ENCODE measurements around the gene B3GNT7. TPM values are rescaled to one million over a fixed set of nuclear protein-coding genes. Genes with fewer than 3 reads are reported as not detected.

B3GNT7 gene
- total RNA-seq, 1 experiment from 2014 or later, result 11.0 TPM

DNA sequence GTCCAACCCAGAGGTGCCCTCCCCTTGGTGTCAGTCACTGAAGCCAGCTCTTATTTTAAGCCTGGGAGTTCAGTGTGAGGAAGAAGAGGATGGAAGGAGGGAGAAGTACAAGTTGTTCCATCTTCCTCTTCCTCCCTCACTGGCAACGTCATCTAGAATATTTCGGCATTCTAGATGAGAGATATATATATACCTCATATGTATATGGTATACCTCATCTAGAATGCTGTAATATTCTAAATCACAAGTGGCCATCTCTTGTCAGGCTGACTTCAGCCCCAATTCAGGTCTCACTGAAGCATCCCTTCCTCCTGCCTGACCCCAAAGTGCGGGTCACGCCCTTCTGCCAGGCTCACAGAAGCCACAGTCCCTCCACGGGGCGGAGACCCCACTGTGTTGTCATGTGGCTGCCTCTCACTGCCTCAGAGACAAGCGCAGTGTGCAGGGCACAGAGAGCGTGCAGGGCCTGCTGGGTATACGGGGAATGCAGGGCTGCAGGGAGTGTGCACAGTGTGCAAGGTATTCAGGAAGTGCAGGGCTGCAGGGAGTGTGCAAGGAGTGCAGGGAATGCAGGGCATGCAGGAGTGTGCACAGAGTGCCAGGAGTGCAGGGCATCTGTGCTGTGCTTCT lies 32.8 kb upstream of the B3GNT7 start:
- Histone ChIP-seq H3K9ac (ENCODE audit: low read length) (no peak overlapping the region), H4K20me1 (ENCODE audit: low read length) (no peaks in the 10 kb centered on the region), H2AFZ (ENCODE audit: low read length) (no peak overlapping the region), H3K36me3 (ENCODE audit: low read depth, low read length) (no peaks in the 10 kb centered on the region), H3K4me2 (ENCODE audit: low read length) (no peak overlapping the region), H3K9me3 (ENCODE audit: low read length) (no peaks in the 10 kb centered on the region), H3K4me1 (ENCODE audit: insufficient read depth, low read length) (peaks cover 28% of the 10 kb centered on the region), H3K9me2 (replicated peaks; ENCODE audit: low read length) (no peaks in the 10 kb centered on the region), H3K4me3 (ENCODE audit: low read length) (no peak overlapping the region), H3F3A (ENCODE audit: low read length, unreplicated experiment) (peaks cover 9% of the 10 kb centered on the region), H3K27ac (ENCODE audit: low read length) (no peak overlapping the region), H3K79me2 (ENCODE audit: low read length) (no peaks in the 10 kb centered on the region), H3K27me3 (ENCODE audit: low read length) (no peaks in the 10 kb centered on the region)
- no TSS peak for BruUV-seq (replicated peaks)
- ChIA-PET CTCF (no interaction called here), POLR2A (ENCODE audit: unreplicated experiment) (no interaction called here)
- ATAC-seq (no peak), DNase-seq (no peak)
- no peak for TF ChIP-seq EZH2phosphoT487 (IDR thresholded peaks at IDR 0.05; ENCODE audit: borderline replicate concordance, low read length)
- no peak for TF ChIP-seq EZH2 (IDR thresholded peaks at IDR 0.05; ENCODE audit: low read length, unreplicated experiment)
- TF ChIP-seq, protein P1, sequence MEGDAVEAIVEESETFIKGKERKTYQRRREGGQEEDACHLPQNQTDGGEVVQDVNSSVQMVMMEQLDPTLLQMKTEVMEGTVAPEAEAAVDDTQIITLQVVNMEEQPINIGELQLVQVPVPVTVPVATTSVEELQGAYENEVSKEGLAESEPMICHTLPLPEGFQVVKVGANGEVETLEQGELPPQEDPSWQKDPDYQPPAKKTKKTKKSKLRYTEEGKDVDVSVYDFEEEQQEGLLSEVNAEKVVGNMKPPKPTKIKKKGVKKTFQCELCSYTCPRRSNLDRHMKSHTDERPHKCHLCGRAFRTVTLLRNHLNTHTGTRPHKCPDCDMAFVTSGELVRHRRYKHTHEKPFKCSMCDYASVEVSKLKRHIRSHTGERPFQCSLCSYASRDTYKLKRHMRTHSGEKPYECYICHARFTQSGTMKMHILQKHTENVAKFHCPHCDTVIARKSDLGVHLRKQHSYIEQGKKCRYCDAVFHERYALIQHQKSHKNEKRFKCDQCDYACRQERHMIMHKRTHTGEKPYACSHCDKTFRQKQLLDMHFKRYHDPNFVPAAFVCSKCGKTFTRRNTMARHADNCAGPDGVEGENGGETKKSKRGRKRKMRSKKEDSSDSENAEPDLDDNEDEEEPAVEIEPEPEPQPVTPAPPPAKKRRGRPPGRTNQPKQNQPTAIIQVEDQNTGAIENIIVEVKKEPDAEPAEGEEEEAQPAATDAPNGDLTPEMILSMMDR (conservative IDR thresholded peaks at IDR 0.05; ENCODE audit: low read depth, low read length), result no peak
- intact Hi-C loops (cut with micrococcal nuclease), result no loop called here

DNA sequence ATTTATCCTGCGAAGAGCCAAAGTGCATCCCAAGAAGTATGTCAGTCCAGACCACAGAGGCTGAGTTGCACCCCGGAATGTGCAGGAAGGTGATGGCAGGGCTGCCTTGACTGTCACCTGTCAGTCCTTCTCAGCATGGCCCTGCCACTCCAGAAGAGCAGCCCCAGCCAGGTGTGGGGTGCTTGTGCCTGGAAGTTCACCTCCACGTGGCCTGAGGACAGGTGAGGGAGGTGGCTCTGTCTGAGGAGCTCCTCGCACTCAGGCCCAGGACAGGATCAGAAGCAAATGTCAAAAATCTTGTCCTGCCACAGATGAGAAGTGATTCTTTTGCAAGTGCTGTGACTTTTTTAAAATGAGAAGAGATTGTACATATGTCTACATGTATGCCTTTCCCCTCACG lies 31.4 kb upstream of the B3GNT7 start:
- Histone ChIP-seq H3K79me2 (ENCODE audit: low read length) (no peaks in the 10 kb centered on the region), H3K4me1 (ENCODE audit: insufficient read depth, low read length) (peaks cover 28% of the 10 kb centered on the region), H3K27ac (ENCODE audit: low read length) (peak overlapping the region; percentile 100), H3K9ac (ENCODE audit: low read length) (peak overlapping the region; percentile 89; the same call in 1 of the 2 replicates), H3K9me3 (ENCODE audit: low read length) (no peaks in the 10 kb centered on the region), H3K4me2 (ENCODE audit: low read length) (no peak overlapping the region), H2AFZ (ENCODE audit: low read length) (no peak overlapping the region), H3K9me2 (replicated peaks; ENCODE audit: low read length) (no peaks in the 10 kb centered on the region), H3K27me3 (ENCODE audit: low read length) (no peaks in the 10 kb centered on the region), H3F3A (ENCODE audit: low read length, unreplicated experiment) (peaks cover 9% of the 10 kb centered on the region), H3K36me3 (ENCODE audit: low read depth, low read length) (no peaks in the 10 kb centered on the region), H4K20me1 (ENCODE audit: low read length) (no peaks in the 10 kb centered on the region), H3K4me3 (ENCODE audit: low read length) (no peak overlapping the region)
- no TSS peak for BruUV-seq (replicated peaks)
- ChIA-PET POLR2A (ENCODE audit: unreplicated experiment) (no interaction called here), CTCF (no interaction called here)
- DNase-seq, result no peak
- TF ChIP-seq EZH2phosphoT487 (IDR thresholded peaks at IDR 0.05; ENCODE audit: borderline replicate concordance, low read length) (no peak), EZH2 (IDR thresholded peaks at IDR 0.05; ENCODE audit: low read length, unreplicated experiment) (no peak)
- TF ChIP-seq, protein P1 (conservative IDR thresholded peaks at IDR 0.05; ENCODE audit: low read depth, low read length), result no peak
- intact Hi-C loops (cut with micrococcal nuclease), result no loop called here
- no peak for ATAC-seq
